ENCODE measurements around the gene LEF1. TPM values are rescaled to one million over a fixed set of nuclear protein-coding genes. Genes with fewer than 3 reads are reported as not detected.

Gene LEF1
- total and polyA plus RNA-seq, 11 donors: 0.08 to 3.0 (median 0.91) TPM; not detected in 1

DNA sequence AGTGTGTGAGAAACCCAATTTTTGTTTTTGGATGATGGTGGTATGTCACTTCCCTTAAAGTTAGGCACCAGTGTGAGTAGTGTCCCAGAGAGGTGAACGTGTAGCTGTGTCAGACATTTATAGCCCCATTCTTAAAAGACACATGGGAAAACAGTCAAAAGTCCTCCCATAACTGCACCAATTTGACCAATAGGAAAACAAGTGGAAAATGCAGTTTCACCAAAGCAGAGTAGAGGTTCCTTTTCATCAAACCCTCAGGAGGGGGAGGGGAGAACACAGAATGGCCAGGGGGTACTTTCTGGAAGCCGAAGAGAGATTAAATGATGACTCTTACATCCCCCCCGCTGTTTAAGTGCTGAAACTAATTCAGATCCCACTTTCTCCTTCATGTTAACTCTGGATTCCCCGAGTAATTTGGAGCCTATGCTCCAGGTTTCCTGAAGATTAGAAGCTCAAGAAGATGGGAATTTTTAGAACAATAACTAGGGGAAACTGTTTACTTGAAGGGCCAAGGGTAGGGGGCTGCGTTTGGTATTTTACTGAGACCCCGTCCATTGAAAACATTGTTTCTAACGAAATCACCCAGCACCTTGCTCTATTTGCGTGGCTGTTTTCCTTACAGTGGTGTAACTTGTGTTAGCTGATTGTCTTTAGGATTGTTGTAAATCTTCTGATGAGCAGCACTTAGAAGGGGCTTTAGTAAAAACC, 2.1 kb upstream of the LEF1 start:
- 16 to 29% (median 26%) methylated on average over 8 of the region's 8 CpGs for WGBS, 4 donors
- intact Hi-C loops (cut with DNase I): loop anchor here in 1 of 10 donors (10.0 kb wide), 2 partner anchors 184 to 404 kb away; no protein-coding TSS in a partner anchor

DNA sequence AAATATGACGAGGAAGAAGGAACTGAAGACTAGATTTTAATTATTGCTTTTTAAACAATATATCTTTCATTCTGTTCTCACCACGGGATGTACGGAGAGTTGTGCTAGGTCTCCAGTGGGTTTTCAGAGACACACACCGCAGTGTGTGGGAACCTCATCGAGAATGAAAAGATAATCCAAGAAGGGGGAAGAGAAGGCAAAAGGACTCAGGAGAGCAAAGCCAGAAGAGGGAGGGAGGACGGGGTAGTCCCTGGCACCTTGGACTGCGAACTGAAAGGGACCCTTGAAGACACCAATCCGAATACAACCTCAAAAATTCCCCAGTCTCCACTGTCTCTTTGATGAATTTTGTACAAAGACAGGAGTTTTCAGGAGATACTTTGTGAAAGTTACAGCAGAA, 932 bp upstream of the LEF1 start:
- H3K9me3 ChIP-seq: no peaks in the 10 kb centered on the region
- intact Hi-C loops (cut with DNase I): loop anchor here in 3 of 10 donors (10.0 kb wide), 3 partner anchors 155 to 405 kb away; no protein-coding TSS in a partner anchor
- H3K27ac ChIP-seq: no peak overlapping the region
- ATAC-seq: no peak
- no peak for DNase-seq
- H3K4me1 ChIP-seq: peaks cover 0 to 52% (median 20%) of the 10 kb centered on the region in 12 donors
- 24 to 40% (median 37%) methylated on average over 8 of the region's 8 CpGs for WGBS, 4 donors
- no peaks in the 10 kb centered on the region for H3K36me3 ChIP-seq
- peak overlapping the region in 1 of 12 donors; percentile 71 for H3K4me3 ChIP-seq
- peaks cover 32 to 97% (median 81%) of the 10 kb centered on the region in 9 donors for H3K27me3 ChIP-seq
- TF ChIP-seq, protein P1, sequence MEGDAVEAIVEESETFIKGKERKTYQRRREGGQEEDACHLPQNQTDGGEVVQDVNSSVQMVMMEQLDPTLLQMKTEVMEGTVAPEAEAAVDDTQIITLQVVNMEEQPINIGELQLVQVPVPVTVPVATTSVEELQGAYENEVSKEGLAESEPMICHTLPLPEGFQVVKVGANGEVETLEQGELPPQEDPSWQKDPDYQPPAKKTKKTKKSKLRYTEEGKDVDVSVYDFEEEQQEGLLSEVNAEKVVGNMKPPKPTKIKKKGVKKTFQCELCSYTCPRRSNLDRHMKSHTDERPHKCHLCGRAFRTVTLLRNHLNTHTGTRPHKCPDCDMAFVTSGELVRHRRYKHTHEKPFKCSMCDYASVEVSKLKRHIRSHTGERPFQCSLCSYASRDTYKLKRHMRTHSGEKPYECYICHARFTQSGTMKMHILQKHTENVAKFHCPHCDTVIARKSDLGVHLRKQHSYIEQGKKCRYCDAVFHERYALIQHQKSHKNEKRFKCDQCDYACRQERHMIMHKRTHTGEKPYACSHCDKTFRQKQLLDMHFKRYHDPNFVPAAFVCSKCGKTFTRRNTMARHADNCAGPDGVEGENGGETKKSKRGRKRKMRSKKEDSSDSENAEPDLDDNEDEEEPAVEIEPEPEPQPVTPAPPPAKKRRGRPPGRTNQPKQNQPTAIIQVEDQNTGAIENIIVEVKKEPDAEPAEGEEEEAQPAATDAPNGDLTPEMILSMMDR (IDR thresholded peaks at IDR 0.05): no peak
- TF ChIP-seq POLR2A (IDR thresholded peaks at IDR 0.05): no peak

More for the DNA sequence above, 2.1 kb upstream of the LEF1 start:
- DNase-seq (no peak), ATAC-seq (no peak)
- Histone ChIP-seq H3K36me3 (no peaks in the 10 kb centered on the region), H3K9me3 (no peaks in the 10 kb centered on the region), H3K27me3 (peaks cover 24 to 91% (median 74%) of the 10 kb centered on the region in 9 donors), H3K4me1 (peaks cover 0 to 52% (median 20%) of the 10 kb centered on the region in 12 donors), H3K27ac (no peak overlapping the region), H3K4me3 (peak overlapping the region in 1 of 12 donors; percentile 64)
- TF ChIP-seq, protein P1 (IDR thresholded peaks at IDR 0.05): no peak
- no peak for TF ChIP-seq POLR2A (IDR thresholded peaks at IDR 0.05)

DNA sequence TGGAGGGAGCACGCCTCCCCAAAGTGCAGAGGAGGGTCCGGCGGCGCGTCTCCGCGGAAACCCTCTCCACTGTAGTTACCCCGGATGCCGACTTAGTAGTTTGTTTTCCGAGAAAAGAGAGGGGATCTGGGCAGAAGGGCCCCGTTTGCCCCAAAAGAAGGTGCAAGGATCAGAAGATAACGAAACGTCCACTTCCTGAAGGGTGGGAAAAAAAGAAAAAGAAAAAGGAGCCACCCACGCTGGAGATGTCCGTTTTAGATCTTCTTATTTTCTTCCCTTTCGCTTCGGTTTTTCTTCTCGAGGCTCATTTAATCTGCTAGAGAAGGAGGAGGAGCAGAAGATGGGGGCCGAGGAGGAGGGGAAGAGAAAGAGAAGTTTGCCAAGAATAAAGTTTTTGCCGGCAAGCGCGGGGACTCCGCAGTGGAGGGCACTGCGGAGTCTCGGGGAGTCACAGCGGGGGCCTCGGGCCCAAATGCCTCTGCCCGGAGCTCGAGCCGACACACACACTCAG, 517 bp downstream of the LEF1 start:
- 0 to 2% (median 0%) methylated on average over 29 to 30 of the region's 30 CpGs for WGBS, 4 donors
- H3K27ac ChIP-seq: peak overlapping the region in 3 of 12 donors; percentile 29 to 67 (median 58)
- H3K36me3 ChIP-seq: no peaks in the 10 kb centered on the region
- peaks cover 32 to 97% (median 86%) of the 10 kb centered on the region in 9 donors for H3K27me3 ChIP-seq
- ATAC-seq (no peak), DNase-seq (no peak)
- H3K4me3 ChIP-seq: peak overlapping the region; percentile 37 to 71 (median 56)
- TF ChIP-seq, protein P1 (IDR thresholded peaks at IDR 0.05): no peak
- no peak for TF ChIP-seq POLR2A (IDR thresholded peaks at IDR 0.05)
- H3K9me3 ChIP-seq: no peaks in the 10 kb centered on the region
- peaks cover 0 to 52% (median 19%) of the 10 kb centered on the region in 12 donors for H3K4me1 ChIP-seq
- intact Hi-C loops (cut with DNase I): loop anchor here in 2 of 10 donors (10.0 kb wide), 3 partner anchors 157 to 407 kb away; no protein-coding TSS in a partner anchor

Data from heart left ventricle (tissue), 16 donors.